Prostate gland (tissue), 2 donors: ENCODE measurements around the gene MVB12B.

Experiments used
- CTCF ChIP-seq, 4 experiments: fragments of 200-600 bp in 2 of 4; fragments of 450-650 bp in 2 of 4; sonication (generic) in 2 of 4; IDR thresholded peaks; 1 replicate in 3 of 4; 2 replicates in 1 of 4; pipeline ENCODE4 v1.5.1; 2016 to 2019; ENCODE audit warnings: antibody characterized with exemption in 4 of 4, mild to moderate bottlenecking in 2 of 4, moderate library complexity in 2 of 4
- POLR2A ChIP-seq: fragments of 450-650 bp; IDR thresholded peaks from one replicate; pipeline ENCODE4 v1.6.1; 2016; ENCODE audit warnings: antibody characterized with exemption, mild to moderate bottlenecking

GRCh38 chr9:126550891-126551351 lies 224.3 kb downstream of the MVB12B start:
- TF ChIP-seq CTCF (IDR thresholded peaks at IDR 0.05) (no peak), POLR2A (no peak)
